ENCODE data around the gene CFDP1. TPM values are rescaled to one million over a fixed set of nuclear protein-coding genes. Genes with fewer than 3 reads are reported as not detected.

The CFDP1 gene
- 47.2 and 70.2 TPM in 2 replicates for polyA plus RNA-seq (2011; rRNA removed)
- polyA plus RNA-seq (2012; cell fraction: cytosol; rRNA removed), result 16.1 and 23.8 TPM in 2 replicates
- 3.9 and 8.4 TPM in 2 replicates for polyA plus RNA-seq (2012; cell fraction: nucleus; rRNA removed)
- polyA plus RNA-seq (2017; fragmentation: RNase III; extraction: RNeasy Plus Mini Kit Qiagen cat#74134 plus additional on column Dnase treatment), result 50.9 to 72.8 TPM (median 71.6 TPM) in 3 replicates
- 12.3 and 13.6 TPM in 2 replicates for polyA minus RNA-seq (2011; rRNA and poly(A)+ RNA removed)

GRCh38 chr16:75432828-75433731, at the start of gene CFDP1:
Gene CFDP1, minus strand, starts transcription at chr16:75433503. Its CDS starts 151 bp downstream, at chr16:75433352.
- Histone ChIP-seq H3K4me1 (peaks cover 10% of the 10 kb centered on the region; the same call in 1 of the 3 replicates), H3K4me2 (peak within 1 kb of the TSS; percentile 79), H3K4me3 (peak within 1 kb of the TSS; percentile 81), H3K9me3 (no peaks in the 10 kb centered on the region), H3K27ac (peak within 1 kb of the TSS; percentile 75 to 95)
- ChIA-PET CTCF (interaction anchor here (0.5 to 1.9 kb wide), 9 partner anchors 9 to 409 kb away, joined by 3 to 6 read pairs (median 3); no protein-coding TSS in a partner anchor), POLR2A (interaction anchor here (0.7 to 1.6 kb wide), 7 partner anchors 10 to 190 kb away, joined by 3 to 10 read pairs (median 4); partner anchors contain the start of genes ADAT1 and BCAR1)
- DNase-seq (ENCODE audit: low read depth in 1 of 2, low spot score in 1 of 2) (peak; percentile 95 to 98), FAIRE-seq (no peak), ATAC-seq (peak; percentile 92 to 93)
- WGBS (ENCODE audit: missing lambda C conversion rate), result 4% methylated on average over 42 of the region's 85 CpGs
- TF ChIP-seq TP53 (CRISPR knock-in tag; IDR thresholded peaks at IDR 0.05), result 0 out of 2 replicates have a peak, but pooled peaks have one; percentile 7
- TF ChIP-seq ATOH8 (CRISPR knock-in tag; IDR thresholded peaks at IDR 0.05; ENCODE audit: low read depth), result no peak
- TF ChIP-seq CBX2 (IDR thresholded peaks at IDR 0.05; ENCODE audit: borderline replicate concordance, low read depth), result no peak
- TF ChIP-seq GATA3 (IDR thresholded peaks at IDR 0.05; ENCODE audit: borderline replicate concordance), result peak; percentile 8; the same call in 1 of the 2 replicates
- 0 out of 2 replicates have a peak, but pooled peaks have one; percentile 48 for TF ChIP-seq HOXB13 (CRISPR knock-in tag; IDR thresholded peaks at IDR 0.05; ENCODE audit: low read depth)
- TF ChIP-seq, protein P1, sequence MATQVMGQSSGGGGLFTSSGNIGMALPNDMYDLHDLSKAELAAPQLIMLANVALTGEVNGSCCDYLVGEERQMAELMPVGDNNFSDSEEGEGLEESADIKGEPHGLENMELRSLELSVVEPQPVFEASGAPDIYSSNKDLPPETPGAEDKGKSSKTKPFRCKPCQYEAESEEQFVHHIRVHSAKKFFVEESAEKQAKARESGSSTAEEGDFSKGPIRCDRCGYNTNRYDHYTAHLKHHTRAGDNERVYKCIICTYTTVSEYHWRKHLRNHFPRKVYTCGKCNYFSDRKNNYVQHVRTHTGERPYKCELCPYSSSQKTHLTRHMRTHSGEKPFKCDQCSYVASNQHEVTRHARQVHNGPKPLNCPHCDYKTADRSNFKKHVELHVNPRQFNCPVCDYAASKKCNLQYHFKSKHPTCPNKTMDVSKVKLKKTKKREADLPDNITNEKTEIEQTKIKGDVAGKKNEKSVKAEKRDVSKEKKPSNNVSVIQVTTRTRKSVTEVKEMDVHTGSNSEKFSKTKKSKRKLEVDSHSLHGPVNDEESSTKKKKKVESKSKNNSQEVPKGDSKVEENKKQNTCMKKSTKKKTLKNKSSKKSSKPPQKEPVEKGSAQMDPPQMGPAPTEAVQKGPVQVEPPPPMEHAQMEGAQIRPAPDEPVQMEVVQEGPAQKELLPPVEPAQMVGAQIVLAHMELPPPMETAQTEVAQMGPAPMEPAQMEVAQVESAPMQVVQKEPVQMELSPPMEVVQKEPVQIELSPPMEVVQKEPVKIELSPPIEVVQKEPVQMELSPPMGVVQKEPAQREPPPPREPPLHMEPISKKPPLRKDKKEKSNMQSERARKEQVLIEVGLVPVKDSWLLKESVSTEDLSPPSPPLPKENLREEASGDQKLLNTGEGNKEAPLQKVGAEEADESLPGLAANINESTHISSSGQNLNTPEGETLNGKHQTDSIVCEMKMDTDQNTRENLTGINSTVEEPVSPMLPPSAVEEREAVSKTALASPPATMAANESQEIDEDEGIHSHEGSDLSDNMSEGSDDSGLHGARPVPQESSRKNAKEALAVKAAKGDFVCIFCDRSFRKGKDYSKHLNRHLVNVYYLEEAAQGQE (IDR thresholded peaks at IDR 0.05), result no peak
- peak; percentile 64; the same call in 1 of the 2 replicates for TF ChIP-seq HOXB5 (CRISPR knock-in tag; IDR thresholded peaks at IDR 0.05)
- TF ChIP-seq EHF (CRISPR knock-in tag; IDR thresholded peaks at IDR 0.05), result no peak
- no peak for TF ChIP-seq CBX8 (IDR thresholded peaks at IDR 0.05)
- TF ChIP-seq FOXS1 (CRISPR knock-in tag; IDR thresholded peaks at IDR 0.05), result no peak
- TF ChIP-seq ZFP36 (IDR thresholded peaks at IDR 0.05; ENCODE audit: borderline replicate concordance, partially characterized antibody), result no peak
- TF ChIP-seq RARB (CRISPR knock-in tag; IDR thresholded peaks at IDR 0.05), result no peak
- TF ChIP-seq MAX (IDR thresholded peaks at IDR 0.05), result peak; percentile 99
- TF ChIP-seq ZSCAN20 (CRISPR knock-in tag; IDR thresholded peaks at IDR 0.05), result no peak
- no peak for TF ChIP-seq MAFK (IDR thresholded peaks at IDR 0.05; ENCODE audit: partially characterized antibody)
- TF ChIP-seq, protein P2, sequence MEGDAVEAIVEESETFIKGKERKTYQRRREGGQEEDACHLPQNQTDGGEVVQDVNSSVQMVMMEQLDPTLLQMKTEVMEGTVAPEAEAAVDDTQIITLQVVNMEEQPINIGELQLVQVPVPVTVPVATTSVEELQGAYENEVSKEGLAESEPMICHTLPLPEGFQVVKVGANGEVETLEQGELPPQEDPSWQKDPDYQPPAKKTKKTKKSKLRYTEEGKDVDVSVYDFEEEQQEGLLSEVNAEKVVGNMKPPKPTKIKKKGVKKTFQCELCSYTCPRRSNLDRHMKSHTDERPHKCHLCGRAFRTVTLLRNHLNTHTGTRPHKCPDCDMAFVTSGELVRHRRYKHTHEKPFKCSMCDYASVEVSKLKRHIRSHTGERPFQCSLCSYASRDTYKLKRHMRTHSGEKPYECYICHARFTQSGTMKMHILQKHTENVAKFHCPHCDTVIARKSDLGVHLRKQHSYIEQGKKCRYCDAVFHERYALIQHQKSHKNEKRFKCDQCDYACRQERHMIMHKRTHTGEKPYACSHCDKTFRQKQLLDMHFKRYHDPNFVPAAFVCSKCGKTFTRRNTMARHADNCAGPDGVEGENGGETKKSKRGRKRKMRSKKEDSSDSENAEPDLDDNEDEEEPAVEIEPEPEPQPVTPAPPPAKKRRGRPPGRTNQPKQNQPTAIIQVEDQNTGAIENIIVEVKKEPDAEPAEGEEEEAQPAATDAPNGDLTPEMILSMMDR (IDR thresholded peaks at IDR 0.05), result no peak
- peak; percentile 80 for TF ChIP-seq USF2 (IDR thresholded peaks at IDR 0.05)
- peak; percentile 85; the same call in 1 of the 2 replicates for TF ChIP-seq RNF2 (IDR thresholded peaks at IDR 0.05; ENCODE audit: borderline replicate concordance, low read depth)
- no peak for TF ChIP-seq ESRRA (IDR thresholded peaks at IDR 0.05; ENCODE audit: borderline replicate concordance, low read length)
- TF ChIP-seq HMGXB4 (CRISPR knock-in tag; IDR thresholded peaks at IDR 0.05; ENCODE audit: borderline replicate concordance), result no peak; the same call in 1 of the 2 replicates
- no peak for TF ChIP-seq NFE2L2 (conservative IDR thresholded peaks at IDR 0.05; ENCODE audit: low read length)
- no peak for TF ChIP-seq FOSL2 (IDR thresholded peaks at IDR 0.05)
- no peak for TF ChIP-seq FOSL2 (CRISPR knock-in tag; IDR thresholded peaks at IDR 0.05)
- TF ChIP-seq, protein P3, sequence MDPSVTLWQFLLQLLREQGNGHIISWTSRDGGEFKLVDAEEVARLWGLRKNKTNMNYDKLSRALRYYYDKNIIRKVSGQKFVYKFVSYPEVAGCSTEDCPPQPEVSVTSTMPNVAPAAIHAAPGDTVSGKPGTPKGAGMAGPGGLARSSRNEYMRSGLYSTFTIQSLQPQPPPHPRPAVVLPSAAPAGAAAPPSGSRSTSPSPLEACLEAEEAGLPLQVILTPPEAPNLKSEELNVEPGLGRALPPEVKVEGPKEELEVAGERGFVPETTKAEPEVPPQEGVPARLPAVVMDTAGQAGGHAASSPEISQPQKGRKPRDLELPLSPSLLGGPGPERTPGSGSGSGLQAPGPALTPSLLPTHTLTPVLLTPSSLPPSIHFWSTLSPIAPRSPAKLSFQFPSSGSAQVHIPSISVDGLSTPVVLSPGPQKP (IDR thresholded peaks at IDR 0.05; ENCODE audit: low read depth, low read length), result no peak
- peak; percentile 79 for TF ChIP-seq PHF8 (IDR thresholded peaks at IDR 0.05; ENCODE audit: borderline replicate concordance, low read depth)
- no peak for TF ChIP-seq NR3C1 (IDR thresholded peaks at IDR 0.05)
- TF ChIP-seq POLR2A (IDR thresholded peaks at IDR 0.05; ENCODE audit: low read length), result peak; percentile 68
